H1 (cell line): ENCODE results near the gene NAA20. TPM values are rescaled to one million over a fixed set of nuclear protein-coding genes. Genes with fewer than 3 reads are reported as not detected.

Source experiments
- CTCF ChIA-PET: fragments of 300-600 bp; sonication (Branson Sonifier 250); formaldehyde crosslinking; loops from one replicate; lab custom pipeline; 2021; ENCODE audit not compliant: partially characterized antibody; lab: Charles Lee
- POLR2A ChIA-PET: fragments of 300-600 bp; sonication (Branson Sonifier 250); formaldehyde crosslinking; loops from one replicate; lab custom pipeline; 2021; ENCODE audit warnings: inconsistent platforms; ENCODE audit not compliant: partially characterized antibody; lab: Charles Lee
- DNase-seq, 2 experiments: peaks; one replicate each; pipeline versions ENCODE4 v3.0.0 to v3.0.0-alpha.2; 2010 to 2022; ENCODE audit warnings: low spot score in 2 of 2, low read depth in 1 of 2, mixed read lengths in 1 of 2
- FAIRE-seq: peaks from 2 replicates; lab custom pipeline; 2011; peaks lifted over from hg19 to GRCh38; lab: Jason Lieb, UNC
- H2AFZ ChIP-seq: 2 replicates; pipeline ENCODE4 v1.8.1; 2012; ENCODE audit warnings: low read length, inconsistent platforms
- H2AK5ac ChIP-seq: 2 replicates; pipeline ENCODE4 v1.6.1; 2013; ENCODE audit warnings: low read depth, low read length
- H2BK120ac ChIP-seq: replicated peaks from 2 replicates; pipeline ENCODE3; 2013; ENCODE audit warnings: low read depth, low read length, inconsistent platforms
- H2BK12ac ChIP-seq: 2 replicates; pipeline ENCODE4 v1.6.1; 2013; ENCODE audit warnings: low read depth, low read length
- H2BK15ac ChIP-seq: 2 replicates; pipeline ENCODE4 v1.6.1; 2013; ENCODE audit warnings: low read length
- H2BK20ac ChIP-seq: 2 replicates; pipeline ENCODE4 v1.6.1; 2013; ENCODE audit warnings: low read length
- H2BK5ac ChIP-seq: 2 replicates; pipeline ENCODE4 v1.6.1; 2013; ENCODE audit warnings: low read depth, low read length
- H3K14ac ChIP-seq: 2 replicates; pipeline ENCODE4 v1.6.1; 2013; ENCODE audit warnings: inconsistent platforms; ENCODE audit not compliant: insufficient read length
- H3K18ac ChIP-seq: 2 replicates; pipeline ENCODE4 v1.6.1; 2013; ENCODE audit warnings: low read length; ENCODE audit errors: extremely low read depth
- H3K23ac ChIP-seq: 2 replicates; pipeline ENCODE4 v1.6.1; 2013; ENCODE audit warnings: inconsistent platforms; ENCODE audit not compliant: insufficient read length
- H3K23me2 ChIP-seq: 2 replicates; pipeline ENCODE4 v1.6.1; 2013; ENCODE audit warnings: low read depth, low read length
- H3K27ac ChIP-seq: 2 replicates; pipeline ENCODE4 v1.6.1; 2011; ENCODE audit warnings: low read depth, low read length, inconsistent platforms
- H3K27me3 ChIP-seq, 4 experiments: replicated peaks in 1 of 4; 1 replicate in 1 of 4; 2 replicates in 3 of 4; pipeline versions ENCODE4 v1.6.1 to v1.8.1; 2011 to 2013; ENCODE audit warnings: low read length in 3 of 4, mild to moderate bottlenecking in 3 of 4, inconsistent platforms in 2 of 4, mixed read lengths in 2 of 4, moderate library complexity in 1 of 4; ENCODE audit not compliant: control insufficient read depth in 3 of 4, insufficient read depth in 3 of 4; ENCODE audit errors: extremely low read depth in 1 of 4
- H3K36me3 ChIP-seq, 4 experiments: 2 replicates each; pipeline versions ENCODE4 v1.6.1 to v1.8.1; 2011 to 2013; ENCODE audit warnings: mild to moderate bottlenecking in 4 of 4, low read length in 3 of 4, moderate library complexity in 2 of 4, control low read depth in 1 of 4, inconsistent platforms in 1 of 4; ENCODE audit not compliant: insufficient read depth in 4 of 4, control insufficient read depth in 2 of 4
- H3K4ac ChIP-seq: replicated peaks from 2 replicates; pipeline ENCODE3; 2013; ENCODE audit warnings: low read length, low read depth, mixed read lengths, inconsistent platforms; ENCODE audit not compliant: insufficient read length
- H3K4me1 ChIP-seq, 4 experiments: replicated peaks in 1 of 4; 1 replicate in 1 of 4; 2 replicates in 3 of 4; pipeline versions ENCODE4 v1.6.1 to v1.8.1; 2011 to 2013; ENCODE audit warnings: low read length in 3 of 4, inconsistent platforms in 2 of 4, mixed read lengths in 1 of 4; ENCODE audit not compliant: insufficient read depth in 4 of 4, control insufficient read depth in 3 of 4
- H3K4me2 ChIP-seq, 2 experiments: 2 replicates each; pipeline versions ENCODE4 v1.6.1 to v1.8.1; 2011 to 2013; ENCODE audit warnings: low read depth in 2 of 2, low read length in 2 of 2, control low read depth in 1 of 2, inconsistent platforms in 1 of 2, mild to moderate bottlenecking in 1 of 2; ENCODE audit not compliant: insufficient read depth in 1 of 2
- H3K4me3 ChIP-seq, 4 experiments: fragments of 200-600, 300-600 bp in 1 of 4; sonication (generic), shearing (Covaris generic), sonication (Bioruptor Twin) in 1 of 4; 2 replicates each; pipeline versions ENCODE4 v1.5.1 to v1.8.1; 2011 to 2016; ENCODE audit warnings: low read length in 4 of 4, low read depth in 3 of 4, control low read depth in 2 of 4, inconsistent platforms in 2 of 4, mild to moderate bottlenecking in 2 of 4, mixed read lengths in 1 of 4, moderate library complexity in 1 of 4; ENCODE audit not compliant: insufficient read depth in 2 of 4; ENCODE audit errors: extremely low read depth in 1 of 4
- H3K56ac ChIP-seq: replicated peaks from 2 replicates; pipeline ENCODE3; 2013; ENCODE audit warnings: low read depth, mild to moderate bottlenecking, mixed read lengths, low read length, inconsistent platforms; ENCODE audit not compliant: insufficient read length
- H3K79me1 ChIP-seq: 2 replicates; pipeline ENCODE4 v1.6.1; 2013; ENCODE audit warnings: low read depth, low read length, control low read depth
- H3K79me2 ChIP-seq, 2 experiments: 2 replicates each; pipeline versions ENCODE4 v1.6.1 to v1.8.1; 2012 to 2013; ENCODE audit warnings: low read length in 2 of 2, mild to moderate bottlenecking in 2 of 2, inconsistent platforms in 1 of 2; ENCODE audit not compliant: insufficient read depth in 2 of 2, control insufficient read depth in 1 of 2
- H3K9ac ChIP-seq, 4 experiments: replicated peaks in 1 of 4; 1 replicate in 1 of 4; 2 replicates in 3 of 4; pipeline versions ENCODE4 v1.6.1 to v1.8.1; 2011 to 2013; ENCODE audit warnings: low read depth in 3 of 4, low read length in 3 of 4, control low read depth in 2 of 4, mild to moderate bottlenecking in 2 of 4, moderate library complexity in 2 of 4, inconsistent platforms in 1 of 4; ENCODE audit errors: extremely low read depth in 1 of 4
- H3K9me3 ChIP-seq, 2 experiments: 2 replicates each; pipeline versions ENCODE4 v1.6.1 to v1.8.1; 2012 to 2013; ENCODE audit warnings: mild to moderate bottlenecking in 2 of 2, moderate library complexity in 2 of 2, control low read depth in 1 of 2, inconsistent platforms in 1 of 2, low read depth in 1 of 2, low read length in 1 of 2, mixed read lengths in 1 of 2; ENCODE audit not compliant: insufficient read depth in 2 of 2
- H4K20me1 ChIP-seq, 2 experiments: replicated peaks in 1 of 2; 2 replicates each; pipeline versions ENCODE3 to v1.8.1; 2011 to 2013; ENCODE audit warnings: inconsistent platforms in 2 of 2, low read length in 2 of 2, mild to moderate bottlenecking in 1 of 2; ENCODE audit not compliant: insufficient read depth in 2 of 2, control insufficient read depth in 1 of 2
- H4K5ac ChIP-seq: 2 replicates; pipeline ENCODE4 v1.6.1; 2013; ENCODE audit warnings: low read length, low read depth, mixed read lengths, inconsistent platforms; ENCODE audit not compliant: insufficient read length
- H4K8ac ChIP-seq: 2 replicates; pipeline ENCODE4 v1.8.0; 2013; ENCODE audit warnings: mild to moderate bottlenecking, moderate library complexity, low read length, inconsistent platforms; ENCODE audit not compliant: insufficient read depth; ENCODE audit errors: extremely low read depth
- H4K91ac ChIP-seq: replicated peaks from 2 replicates; pipeline ENCODE3; 2013; ENCODE audit warnings: low read length, mixed read lengths, inconsistent platforms; ENCODE audit not compliant: insufficient read length
- EP300 ChIP-seq, 2 experiments: IDR thresholded peaks; 1 replicate in 1 of 2; 2 replicates in 1 of 2; pipeline ENCODE4 v1.6.1; 2011 to 2012; ENCODE audit warnings: low read depth in 2 of 2, low read length in 2 of 2, mild to moderate bottlenecking in 2 of 2, borderline replicate concordance in 1 of 2, inconsistent platforms in 1 of 2, moderate library complexity in 1 of 2
- HDAC2 ChIP-seq, 2 experiments: fragments of 300-600 bp in 1 of 2; sonication (generic) in 1 of 2; IDR thresholded peaks; 2 replicates each; pipeline ENCODE4 v1.6.1; 2011 to 2012; ENCODE audit warnings: low read depth in 2 of 2, low read length in 2 of 2, mild to moderate bottlenecking in 2 of 2, moderate library complexity in 2 of 2, borderline replicate concordance in 1 of 2, inconsistent platforms in 1 of 2
- KDM5A ChIP-seq: fragments of 200-600 bp; IDR thresholded peaks from 2 replicates; pipeline ENCODE4 v1.7.1; 2012; ENCODE audit warnings: mild to moderate bottlenecking, low read length, inconsistent platforms, mixed read lengths
- RAD21 ChIP-seq, 2 experiments: IDR thresholded peaks in 1 of 2; conservative IDR thresholded peaks in 1 of 2; 2 replicates each; pipeline ENCODE4 v1.6.1; 2011; ENCODE audit warnings: low read depth in 2 of 2, low read length in 2 of 2, improper control_type of control experiment in 1 of 2, inconsistent platforms in 1 of 2, mild to moderate bottlenecking in 1 of 2, moderate library complexity in 1 of 2
- RFX5 ChIP-seq: IDR thresholded peaks from 2 replicates; pipeline ENCODE4 v1.6.1; 2011; ENCODE audit warnings: low read depth, low read length, improper control_type of control experiment, borderline replicate concordance
- SIX5 ChIP-seq: IDR thresholded peaks from 2 replicates; pipeline ENCODE4 v1.6.1; 2011; ENCODE audit warnings: mild to moderate bottlenecking, low read depth, low read length
- SRF ChIP-seq: IDR thresholded peaks from 2 replicates; pipeline ENCODE4 v1.6.1; 2011; ENCODE audit warnings: mild to moderate bottlenecking, low read depth, low read length, moderate library complexity
- SUZ12 ChIP-seq: fragments of 200-600 bp; sonication (generic); IDR thresholded peaks from 2 replicates; pipeline ENCODE4 v1.6.1; 2012; ENCODE audit warnings: mild to moderate bottlenecking, inconsistent platforms, low read length, moderate library complexity, mixed read lengths
- WGBS, 2 experiments: shearing (Covaris generic) in 1 of 2; methylation state at CpG; one replicate each; pipeline versions ENCODE4 v1.1.6 to v1.1.7; 2013 to 2015; ENCODE audit warnings: low lambda C conversion rate in 2 of 2, mixed read lengths in 2 of 2, inconsistent platforms in 1 of 2, low coverage in 1 of 2, missing lambda C conversion rate in 1 of 2; ENCODE audit not compliant: insufficient replicate concordance in 2 of 2, insufficient coverage in 1 of 2, insufficient read length in 1 of 2; ENCODE audit errors: extremely low coverage in 1 of 2, missing lambda C conversion rate in 1 of 2; 5-methylcytosine and 5-hydroxymethylcytosine counted together
- polyA plus RNA-seq, 7 experiments: library from polyadenylated mRNA; depleted of rRNA in 3 of 7; stranded (reverse) in 5 of 7; unstranded in 2 of 7; fragments of >200 nt in 5 of 7; fragments of 200-250 nt in 2 of 7; gene quantifications; 1 replicate in 5 of 7; 2 replicates in 1 of 7; 4 replicates in 1 of 7; pipeline versions ENCODE4 v1.2.1 to v1.2.3, GENCODE V29; 2011 to 2013; ENCODE audit warnings: missing spikeins in 2 of 7, mixed read lengths in 2 of 7
- total RNA-seq: library from RNA; stranded (reverse); fragmentation: NEBNext Ultra II Directional; extraction: Animal tissue kit (Norgen Biotek cat#: 25700); gene quantifications from 2 replicates; pipeline ENCODE4 v1.2.1, GENCODE V29; 2021
- TF ChIP-seq, protein P1 (sequence below), 3 experiments: IDR thresholded peaks; 1 replicate in 2 of 3; 2 replicates in 1 of 3; pipeline versions ENCODE4 v1.5.1 to v1.6.1; 2011; ENCODE audit warnings: low read length in 3 of 3, mild to moderate bottlenecking in 3 of 3, inconsistent platforms in 2 of 3, low read depth in 1 of 3, moderate library complexity in 1 of 3; ENCODE audit not compliant: insufficient read depth in 1 of 3; ENCODE audit errors: control extremely low read depth in 1 of 3

The NAA20 gene
- total and polyA plus RNA-seq, 2 of the 8 experiments (the other 6 are each of a cell fraction or from before 2014, with no cell fraction given): 21.9 to 41.1 TPM

DNA sequence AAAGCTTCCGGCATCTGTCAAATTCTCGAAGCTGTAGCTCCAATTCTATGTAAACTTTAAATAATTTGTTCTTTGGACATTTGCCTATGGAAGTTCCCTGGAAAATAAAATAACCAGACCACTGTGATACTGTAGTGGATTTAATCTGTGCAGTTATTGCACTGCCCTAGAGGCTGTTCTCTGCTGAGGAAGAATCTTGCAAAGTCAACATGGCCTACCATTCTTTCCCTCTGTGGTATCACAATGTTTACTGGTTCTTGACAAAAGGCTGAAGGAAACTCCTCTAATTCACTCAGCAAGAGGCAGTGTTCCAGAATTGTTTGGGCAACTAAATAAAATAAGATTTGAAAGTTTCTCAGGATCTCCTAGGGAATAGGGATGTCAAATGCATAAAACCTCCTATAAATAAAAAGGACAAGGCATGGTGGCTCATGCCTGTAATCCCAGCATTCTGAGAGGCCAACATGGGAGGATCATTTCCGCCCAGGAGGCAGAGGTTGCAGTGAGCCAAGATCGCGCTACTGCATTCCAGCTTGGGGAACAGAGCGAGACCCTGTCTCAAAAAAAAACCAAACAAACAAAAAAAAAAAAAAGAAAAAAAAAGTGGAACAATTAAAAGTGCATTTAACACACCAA lies 22.7 kb downstream of the NAA20 start:
- H3K79me1 ChIP-seq: no peaks in the 10 kb centered on the region
- H4K8ac ChIP-seq: no peak overlapping the region
- H2AFZ ChIP-seq: no peak overlapping the region
- no peak overlapping the region for H3K18ac ChIP-seq
- DNase-seq (no peak), FAIRE-seq (no peak)
- no peak overlapping the region for H2BK12ac ChIP-seq
- no peak overlapping the region for H2AK5ac ChIP-seq
- no peak overlapping the region for H3K23ac ChIP-seq
- H3K27ac ChIP-seq: no peak overlapping the region
- no peaks in the 10 kb centered on the region for H3K23me2 ChIP-seq
- H4K5ac ChIP-seq: no peak overlapping the region
- no peak overlapping the region for H4K91ac ChIP-seq
- H4K20me1 ChIP-seq: peaks cover 0 to 3% of the 10 kb centered on the region in 2 experiments
- H3K14ac ChIP-seq: no peak overlapping the region
- H3K9me3 ChIP-seq: no peaks in the 10 kb centered on the region
- H3K4me1 ChIP-seq: peaks cover 0 to 2% (median 0%) of the 10 kb centered on the region in 4 experiments; a peak in 1 of 7 replicates
- no peak overlapping the region for H3K4me3 ChIP-seq
- H3K36me3 ChIP-seq: peaks cover 21 to 85% (median 66%) of the 10 kb centered on the region in 4 experiments
- H2BK5ac ChIP-seq: no peak overlapping the region
- WGBS, 2 experiments: 92% methylated on average over 6 of the region's 6 CpGs; no CpG with 5 or more reads in 1 of the 2 experiments
- no peak overlapping the region for H3K4ac ChIP-seq
- no peak overlapping the region for H3K9ac ChIP-seq
- H2BK120ac ChIP-seq: no peak overlapping the region
- H3K4me2 ChIP-seq: no peak overlapping the region
- H2BK20ac ChIP-seq: no peak overlapping the region
- no peaks in the 10 kb centered on the region for H3K27me3 ChIP-seq
- H3K56ac ChIP-seq: no peak overlapping the region
- no peaks in the 10 kb centered on the region for H3K79me2 ChIP-seq
- ChIA-PET POLR2A (interaction anchor here (1.2 kb wide), 1 partner anchor 19 kb away, joined by 3 read pairs; no protein-coding TSS in a partner anchor), CTCF (interaction anchor here (1.3 to 1.4 kb wide), 3 partner anchors 8 to 197 kb away, joined by 3 read pairs; partner anchors contain the start of genes CFAP61 and CRNKL1)
- no peak overlapping the region for H2BK15ac ChIP-seq
- TF ChIP-seq EP300 (IDR thresholded peaks at IDR 0.05; ENCODE audit: borderline replicate concordance in 1 of 2, low read depth in 2 of 2, low read length in 2 of 2) (no peak), RAD21 (IDR thresholded peaks at IDR 0.05 in 1 of 2, conservative IDR thresholded peaks at IDR 0.05 in 1 of 2; ENCODE audit: low read depth in 2 of 2, low read length in 2 of 2) (no peak), SRF (no peak), RFX5 (no peak), SUZ12 (no peak), KDM5A (no peak), HDAC2 (IDR thresholded peaks at IDR 0.05; ENCODE audit: borderline replicate concordance in 1 of 2, low read depth in 2 of 2, low read length in 2 of 2) (no peak), SIX5 (no peak)
- TF ChIP-seq, protein P1, sequence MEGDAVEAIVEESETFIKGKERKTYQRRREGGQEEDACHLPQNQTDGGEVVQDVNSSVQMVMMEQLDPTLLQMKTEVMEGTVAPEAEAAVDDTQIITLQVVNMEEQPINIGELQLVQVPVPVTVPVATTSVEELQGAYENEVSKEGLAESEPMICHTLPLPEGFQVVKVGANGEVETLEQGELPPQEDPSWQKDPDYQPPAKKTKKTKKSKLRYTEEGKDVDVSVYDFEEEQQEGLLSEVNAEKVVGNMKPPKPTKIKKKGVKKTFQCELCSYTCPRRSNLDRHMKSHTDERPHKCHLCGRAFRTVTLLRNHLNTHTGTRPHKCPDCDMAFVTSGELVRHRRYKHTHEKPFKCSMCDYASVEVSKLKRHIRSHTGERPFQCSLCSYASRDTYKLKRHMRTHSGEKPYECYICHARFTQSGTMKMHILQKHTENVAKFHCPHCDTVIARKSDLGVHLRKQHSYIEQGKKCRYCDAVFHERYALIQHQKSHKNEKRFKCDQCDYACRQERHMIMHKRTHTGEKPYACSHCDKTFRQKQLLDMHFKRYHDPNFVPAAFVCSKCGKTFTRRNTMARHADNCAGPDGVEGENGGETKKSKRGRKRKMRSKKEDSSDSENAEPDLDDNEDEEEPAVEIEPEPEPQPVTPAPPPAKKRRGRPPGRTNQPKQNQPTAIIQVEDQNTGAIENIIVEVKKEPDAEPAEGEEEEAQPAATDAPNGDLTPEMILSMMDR (IDR thresholded peaks at IDR 0.05; ENCODE audit: control extremely low read depth in 1 of 3, insufficient read depth in 1 of 3, low read depth in 1 of 3, low read length in 3 of 3): no peak
